Measurements from ENCODE around the gene SEMA5B. TPM values are rescaled to one million over a fixed set of nuclear protein-coding genes. Genes with fewer than 3 reads are reported as not detected.

The SEMA5B gene
- total and polyA plus RNA-seq, 2 donors (not counting 1 experiment from before 2014, with no cell fraction given), result not detected

DNA sequence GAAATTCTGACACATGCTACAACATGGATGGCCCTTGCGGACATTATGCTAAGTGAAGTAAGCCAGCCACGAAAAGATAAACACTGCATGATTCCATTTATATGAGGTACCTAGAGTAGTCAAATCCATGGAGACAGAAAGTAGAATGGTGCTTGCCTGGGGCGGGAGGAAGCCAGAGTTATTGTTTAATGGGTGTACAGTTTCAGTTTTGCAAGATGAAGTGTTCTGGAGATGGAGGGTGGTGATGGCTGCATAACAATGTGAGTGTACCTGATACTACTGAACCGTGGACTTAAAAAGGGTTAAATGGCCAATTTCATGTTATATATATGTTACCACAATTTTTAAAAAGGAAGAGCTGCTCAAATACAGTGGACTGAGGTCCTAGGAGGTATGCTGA, 66.9 kb downstream of the SEMA5B start:
- Histone ChIP-seq H3K4me1 (ENCODE audit: control insufficient read depth in 2 of 2, insufficient read depth in 2 of 2, low read length in 2 of 2) (no peaks in the 10 kb centered on the region), H3K4me3 (ENCODE audit: control extremely low read depth in 1 of 5, extremely low read depth in 1 of 5, insufficient read depth in 1 of 5, low read depth in 2 of 5, low read length in 4 of 5) (no peak overlapping the region), H2AFZ (ENCODE audit: insufficient read depth, low read depth, low read length, poor library complexity, severe bottlenecking) (no peak overlapping the region), H3K27me3 (replicated peaks in 1 of 4; ENCODE audit: control extremely low read depth in 1 of 4, control insufficient read depth in 3 of 4, insufficient read depth in 4 of 4, low read length in 3 of 4) (peaks cover 0 to 4% (median 2%) of the 10 kb centered on the region in 4 experiments), H3K9ac (ENCODE audit: low read length) (no peak overlapping the region), H4K20me1 (ENCODE audit: control insufficient read depth, insufficient read depth, low read length, poor library complexity, severe bottlenecking) (no peaks in the 10 kb centered on the region), H3K36me3 (replicated peaks in 1 of 2; ENCODE audit: control extremely low read depth in 1 of 2, control insufficient read depth in 1 of 2, extremely low read depth in 1 of 2, insufficient read depth in 2 of 2, low read length in 1 of 2) (no peaks in the 10 kb centered on the region), H3K79me2 (ENCODE audit: control insufficient read depth, insufficient read depth, low read length) (no peaks in the 10 kb centered on the region), H3K27ac (ENCODE audit: low read length in 2 of 2) (no peak overlapping the region), H3K9me3 (ENCODE audit: control extremely low read depth in 1 of 3, control insufficient read depth in 2 of 3, insufficient read depth in 1 of 3, low read length in 2 of 3) (peaks cover 0 to 3% (median 0%) of the 10 kb centered on the region in 3 donors), H3K4me2 (replicated peaks; ENCODE audit: low read depth, low read length, poor library complexity, severe bottlenecking) (no peak overlapping the region)
- no peak overlapping the region for H3K27ac Mint-ChIP-seq
- DNase-seq, result no peak
- ChIA-PET POLR2A (no interaction called here), CTCF (no interaction called here)
- H3K9me3 Mint-ChIP-seq (ENCODE audit: insufficient read depth), result no peaks in the 10 kb centered on the region
- no peak for TF ChIP-seq EZH2 (IDR thresholded peaks at IDR 0.05; ENCODE audit: borderline replicate concordance, insufficient read depth, low read depth, low read length, poor library complexity, severe bottlenecking)
- no peaks in the 10 kb centered on the region for H3K4me1 Mint-ChIP-seq
- intact Hi-C loops (cut with micrococcal nuclease), result no loop called here
- no peak overlapping the region for H3K4me3 Mint-ChIP-seq
- no peak for ATAC-seq (ENCODE audit: low read depth)
- 100% methylated on average over 2 of the region's 4 CpGs for WGBS (ENCODE audit: insufficient coverage)
- peaks cover 18% of the 10 kb centered on the region for H3K27me3 Mint-ChIP-seq

DNA sequence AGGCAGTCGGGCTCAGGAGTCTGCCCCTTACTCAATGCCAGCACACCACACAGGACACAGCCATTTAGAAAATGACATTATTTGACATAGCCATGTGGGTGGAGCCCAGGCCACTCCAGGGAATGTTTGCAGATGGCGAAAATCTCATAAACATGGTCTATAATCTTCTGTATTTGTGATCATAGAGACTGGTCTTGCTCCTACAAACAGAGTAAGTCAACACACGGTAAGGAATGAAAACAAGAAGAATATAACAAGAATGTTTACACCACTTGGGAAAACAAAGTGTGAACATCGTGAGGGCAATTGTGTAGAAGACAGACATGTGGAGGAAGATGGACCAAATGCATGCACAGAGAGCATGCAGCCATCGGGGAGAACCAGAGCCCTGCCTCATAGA, 68.2 kb downstream of the SEMA5B start:
- POLR2A ChIA-PET, result no interaction called here
- Histone ChIP-seq H3K36me3 (replicated peaks in 1 of 2; ENCODE audit: control extremely low read depth in 1 of 2, control insufficient read depth in 1 of 2, extremely low read depth in 1 of 2, insufficient read depth in 2 of 2, low read length in 1 of 2) (no peaks in the 10 kb centered on the region), H2AFZ (ENCODE audit: insufficient read depth, low read depth, low read length, poor library complexity, severe bottlenecking) (no peak overlapping the region), H3K27ac (ENCODE audit: low read length in 2 of 2) (no peak overlapping the region), H3K4me3 (ENCODE audit: control extremely low read depth in 1 of 5, extremely low read depth in 1 of 5, insufficient read depth in 1 of 5, low read depth in 2 of 5, low read length in 4 of 5) (no peak overlapping the region), H3K4me2 (replicated peaks; ENCODE audit: low read depth, low read length, poor library complexity, severe bottlenecking) (no peak overlapping the region), H3K4me1 (ENCODE audit: control insufficient read depth in 2 of 2, insufficient read depth in 2 of 2, low read length in 2 of 2) (no peaks in the 10 kb centered on the region), H4K20me1 (ENCODE audit: control insufficient read depth, insufficient read depth, low read length, poor library complexity, severe bottlenecking) (no peaks in the 10 kb centered on the region), H3K9me3 (ENCODE audit: control extremely low read depth in 1 of 3, control insufficient read depth in 2 of 3, insufficient read depth in 1 of 3, low read length in 2 of 3) (peaks cover 0 to 3% (median 0%) of the 10 kb centered on the region in 3 donors), H3K79me2 (ENCODE audit: control insufficient read depth, insufficient read depth, low read length) (no peaks in the 10 kb centered on the region), H3K9ac (ENCODE audit: low read length) (no peak overlapping the region), H3K27me3 (replicated peaks in 1 of 4; ENCODE audit: control extremely low read depth in 1 of 4, control insufficient read depth in 3 of 4, insufficient read depth in 4 of 4, low read length in 3 of 4) (peaks cover 0 to 4% (median 2%) of the 10 kb centered on the region in 4 experiments)
- intact Hi-C loops (cut with micrococcal nuclease), result no loop called here
- CTCF ChIA-PET, result no interaction called here
- DNase-seq, result no peak
- Mint-ChIP-seq H3K4me3 (no peak overlapping the region), H3K9me3 (ENCODE audit: insufficient read depth) (no peaks in the 10 kb centered on the region), H3K27ac (no peak overlapping the region), H3K27me3 (peaks cover 16% of the 10 kb centered on the region), H3K4me1 (no peaks in the 10 kb centered on the region)
- no peak for ATAC-seq (ENCODE audit: low read depth)
- 100% methylated on average over 2 of the region's 5 CpGs for WGBS (ENCODE audit: insufficient coverage)
- no peak for TF ChIP-seq EZH2 (IDR thresholded peaks at IDR 0.05; ENCODE audit: borderline replicate concordance, insufficient read depth, low read depth, low read length, poor library complexity, severe bottlenecking)
- TF ChIP-seq, protein P1, sequence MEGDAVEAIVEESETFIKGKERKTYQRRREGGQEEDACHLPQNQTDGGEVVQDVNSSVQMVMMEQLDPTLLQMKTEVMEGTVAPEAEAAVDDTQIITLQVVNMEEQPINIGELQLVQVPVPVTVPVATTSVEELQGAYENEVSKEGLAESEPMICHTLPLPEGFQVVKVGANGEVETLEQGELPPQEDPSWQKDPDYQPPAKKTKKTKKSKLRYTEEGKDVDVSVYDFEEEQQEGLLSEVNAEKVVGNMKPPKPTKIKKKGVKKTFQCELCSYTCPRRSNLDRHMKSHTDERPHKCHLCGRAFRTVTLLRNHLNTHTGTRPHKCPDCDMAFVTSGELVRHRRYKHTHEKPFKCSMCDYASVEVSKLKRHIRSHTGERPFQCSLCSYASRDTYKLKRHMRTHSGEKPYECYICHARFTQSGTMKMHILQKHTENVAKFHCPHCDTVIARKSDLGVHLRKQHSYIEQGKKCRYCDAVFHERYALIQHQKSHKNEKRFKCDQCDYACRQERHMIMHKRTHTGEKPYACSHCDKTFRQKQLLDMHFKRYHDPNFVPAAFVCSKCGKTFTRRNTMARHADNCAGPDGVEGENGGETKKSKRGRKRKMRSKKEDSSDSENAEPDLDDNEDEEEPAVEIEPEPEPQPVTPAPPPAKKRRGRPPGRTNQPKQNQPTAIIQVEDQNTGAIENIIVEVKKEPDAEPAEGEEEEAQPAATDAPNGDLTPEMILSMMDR (IDR thresholded peaks at IDR 0.05), result no peak
